Right lobe of liver (tissue), 6 donors: ENCODE results near the gene PLGRKT. TPM values are rescaled to one million over a fixed set of nuclear protein-coding genes. Genes with fewer than 3 reads are reported as not detected.

Experiments used
- ATAC-seq, 4 donors: fragments of 200-7000 bp; cut with Tn5 transposase; one replicate each; pipeline ENCODE4 v1.9.1; 2020; ENCODE audit warnings: mild to moderate bottlenecking in 4 of 4, moderate library complexity in 4 of 4
- DNase-seq, 3 donors: peaks; one replicate each; pipeline ENCODE4 v3.0.0-alpha.2; 2020
- H3K27ac ChIP-seq, 3 donors: fragments of 200-600 bp; one replicate each; pipeline ENCODE4 v1.8.0; 2022
- H3K27me3 ChIP-seq, 2 donors: fragments of 200-600 bp; one replicate each; pipeline ENCODE4 v1.8.0; 2022
- H3K36me3 ChIP-seq, 4 donors: fragments of 200-600 bp; sonication (generic) in 1 of 4; one replicate each; pipeline versions ENCODE4 v1.5.1 to v1.8.0; 2017 to 2022; ENCODE audit warnings: control low read depth in 1 of 4
- H3K4me1 ChIP-seq, 4 donors: fragments of 200-600 bp; sonication (generic) in 1 of 4; one replicate each; pipeline versions ENCODE4 v1.5.1 to v1.8.0; 2017 to 2022; ENCODE audit warnings: control low read depth in 1 of 4
- H3K4me3 ChIP-seq, 3 donors: fragments of 200-600 bp; one replicate each; pipeline ENCODE4 v1.8.0; 2022
- H3K9me3 ChIP-seq, 4 donors: fragments of 200-600 bp; sonication (generic) in 1 of 4; one replicate each; pipeline versions ENCODE4 v1.5.1 to v1.8.0; 2017 to 2022; ENCODE audit warnings: control low read depth in 1 of 4
- CTCF ChIP-seq, 4 donors: fragments of 200-600 bp in 3 of 4; fragments of 450-650 bp in 1 of 4; IDR thresholded peaks; one replicate each; pipeline versions ENCODE4 v1.5.1 to v1.8.0; 2016 to 2022; ENCODE audit warnings: antibody characterized with exemption in 4 of 4, mild to moderate bottlenecking in 2 of 4
- POLR2A ChIP-seq: fragments of 450-650 bp; IDR thresholded peaks from one replicate; pipeline ENCODE4 v1.6.1; 2017; ENCODE audit warnings: antibody characterized with exemption, mild to moderate bottlenecking
- WGBS: methylation state at CpG from one replicate; pipeline ENCODE4 v1.1.6; 2018; ENCODE audit warnings: low coverage, low lambda C conversion rate; ENCODE audit not compliant: insufficient coverage; ENCODE audit errors: missing lambda C conversion rate; 5-methylcytosine and 5-hydroxymethylcytosine counted together
- intact Hi-C, 2 donors: fragments of 100-400 bp; cut with DNase I; formaldehyde crosslinking; loops; one replicate each; pipeline versions ENCODE4 v1.11.2 to v1.14.1; 2022
- total RNA-seq, 6 experiments: library from RNA; depleted of rRNA in 2 of 6; stranded (reverse); fragments of >200 nt in 2 of 6; fragmentation: NEBNext Ultra II Directional in 3 of 6; extraction: Animal tissue kit (Norgen Biotek cat#: 25700) in 3 of 6; gene quantifications; one replicate each; pipeline versions ENCODE4 v1.1.0 to v1.2.4, GENCODE V29; 2016 to 2023
- donor health status: DM: no; HTN: yes; CAD: no.
- donor health status: DM: no; HTN: no; CAD: no.
- donor health status: DM: no; HTN: no; CAD: no.
- donor health status: DM: no; HTN: yes; CAD: no.
- donor health status: DM: no; HTN: yes; CAD: no.

PLGRKT gene
- total RNA-seq, 6 experiments from 2014 or later: 7.3 to 14.4 (median 11.4) TPM

GRCh38 chr9:5482194-5482593 lies 44.5 kb upstream of the PLGRKT start:
- intact Hi-C loops: no loop called here
- ATAC-seq (no peak), DNase-seq (no peak)
- 72% methylated on average over 8 of the region's 8 CpGs for WGBS
- Histone ChIP-seq H3K4me3 (no peak overlapping the region), H3K27ac (no peak overlapping the region), H3K36me3 (no peaks in the 10 kb centered on the region), H3K27me3 (no peaks in the 10 kb centered on the region), H3K4me1 (no peaks in the 10 kb centered on the region), H3K9me3 (no peaks in the 10 kb centered on the region)
- TF ChIP-seq POLR2A: no peak
- no peak for TF ChIP-seq CTCF (IDR thresholded peaks at IDR 0.05)

- DNase-seq: no peak
- no peaks in the 10 kb centered on the region for H3K9me3 ChIP-seq
- ATAC-seq: no peak
- intact Hi-C loops: no loop called here
- no peak overlapping the region for H3K4me3 ChIP-seq
- no peaks in the 10 kb centered on the region for H3K36me3 ChIP-seq
- H3K27me3 ChIP-seq: no peaks in the 10 kb centered on the region
- WGBS: 74% methylated on average over 5 of the region's 5 CpGs
- no peaks in the 10 kb centered on the region for H3K4me1 ChIP-seq
- no peak overlapping the region for H3K27ac ChIP-seq
- TF ChIP-seq CTCF (IDR thresholded peaks at IDR 0.05): no peak
- TF ChIP-seq POLR2A: no peak
These were observed 43.8 kb upstream of the PLGRKT start for GRCh38 chr9:5481322-5482040.

GRCh38 chr9:5480919-5481318 lies 43.2 kb upstream of the PLGRKT start:
- H3K4me3 ChIP-seq: no peak overlapping the region
- no peak overlapping the region for H3K27ac ChIP-seq
- no peaks in the 10 kb centered on the region for H3K27me3 ChIP-seq
- 67% methylated on average over 4 of the region's 4 CpGs for WGBS
- DNase-seq (no peak), ATAC-seq (no peak)
- H3K4me1 ChIP-seq: no peaks in the 10 kb centered on the region
- intact Hi-C loops: no loop called here
- no peaks in the 10 kb centered on the region for H3K36me3 ChIP-seq
- TF ChIP-seq POLR2A (no peak), CTCF (IDR thresholded peaks at IDR 0.05) (no peak)
- no peaks in the 10 kb centered on the region for H3K9me3 ChIP-seq

- no peak overlapping the region for H3K27ac ChIP-seq
- 64% methylated on average over 3 of the region's 3 CpGs for WGBS
These were observed 42.4 kb upstream of the PLGRKT start for GRCh38 chr9:5479994-5480694.

More at GRCh38 chr9:5479994-5480694, 42.4 kb upstream of the PLGRKT start:
- Histone ChIP-seq H3K4me1 (no peaks in the 10 kb centered on the region), H3K4me3 (no peak overlapping the region), H3K36me3 (no peaks in the 10 kb centered on the region), H3K9me3 (no peaks in the 10 kb centered on the region), H3K27me3 (no peaks in the 10 kb centered on the region)
- DNase-seq: no peak
- TF ChIP-seq CTCF (IDR thresholded peaks at IDR 0.05): no peak
- ATAC-seq: no peak
- intact Hi-C loops: no loop called here
